ENCODE data around the gene SLC4A8.

The SLC4A8 gene

GRCh38 chr12:51397670-51398069, 27.0 kb upstream of the SLC4A8 start (continued):
- no peak for TF ChIP-seq ARNTL (CRISPR knock-in tag; IDR thresholded peaks at IDR 0.05; ENCODE audit: borderline replicate concordance, low read depth)
- no peak for TF ChIP-seq CSDC2 (CRISPR knock-in tag; IDR thresholded peaks at IDR 0.05)
- no peak for TF ChIP-seq GLIS3 (CRISPR knock-in tag; IDR thresholded peaks at IDR 0.05)

DNA sequence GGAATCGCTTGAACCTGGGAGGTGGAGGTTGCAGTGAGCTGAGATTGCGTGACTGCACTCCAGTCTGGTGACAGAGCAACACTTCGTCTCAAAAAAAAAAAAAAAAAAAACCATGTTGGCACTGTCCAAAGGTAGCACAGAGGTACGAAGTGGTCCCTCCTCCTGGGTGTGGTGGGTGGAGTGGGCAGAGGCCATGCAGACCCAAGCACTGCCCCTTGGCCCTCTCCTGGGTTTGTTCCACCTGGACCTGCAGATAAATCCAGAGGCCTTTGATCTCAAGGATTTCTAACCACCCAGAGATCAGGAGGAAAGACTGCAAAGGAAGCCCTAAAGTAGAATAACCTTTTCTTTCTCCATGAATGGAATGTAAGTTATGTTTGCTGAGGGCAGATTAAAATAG, 24.7 kb upstream of the SLC4A8 start:
- TF ChIP-seq, protein P1, sequence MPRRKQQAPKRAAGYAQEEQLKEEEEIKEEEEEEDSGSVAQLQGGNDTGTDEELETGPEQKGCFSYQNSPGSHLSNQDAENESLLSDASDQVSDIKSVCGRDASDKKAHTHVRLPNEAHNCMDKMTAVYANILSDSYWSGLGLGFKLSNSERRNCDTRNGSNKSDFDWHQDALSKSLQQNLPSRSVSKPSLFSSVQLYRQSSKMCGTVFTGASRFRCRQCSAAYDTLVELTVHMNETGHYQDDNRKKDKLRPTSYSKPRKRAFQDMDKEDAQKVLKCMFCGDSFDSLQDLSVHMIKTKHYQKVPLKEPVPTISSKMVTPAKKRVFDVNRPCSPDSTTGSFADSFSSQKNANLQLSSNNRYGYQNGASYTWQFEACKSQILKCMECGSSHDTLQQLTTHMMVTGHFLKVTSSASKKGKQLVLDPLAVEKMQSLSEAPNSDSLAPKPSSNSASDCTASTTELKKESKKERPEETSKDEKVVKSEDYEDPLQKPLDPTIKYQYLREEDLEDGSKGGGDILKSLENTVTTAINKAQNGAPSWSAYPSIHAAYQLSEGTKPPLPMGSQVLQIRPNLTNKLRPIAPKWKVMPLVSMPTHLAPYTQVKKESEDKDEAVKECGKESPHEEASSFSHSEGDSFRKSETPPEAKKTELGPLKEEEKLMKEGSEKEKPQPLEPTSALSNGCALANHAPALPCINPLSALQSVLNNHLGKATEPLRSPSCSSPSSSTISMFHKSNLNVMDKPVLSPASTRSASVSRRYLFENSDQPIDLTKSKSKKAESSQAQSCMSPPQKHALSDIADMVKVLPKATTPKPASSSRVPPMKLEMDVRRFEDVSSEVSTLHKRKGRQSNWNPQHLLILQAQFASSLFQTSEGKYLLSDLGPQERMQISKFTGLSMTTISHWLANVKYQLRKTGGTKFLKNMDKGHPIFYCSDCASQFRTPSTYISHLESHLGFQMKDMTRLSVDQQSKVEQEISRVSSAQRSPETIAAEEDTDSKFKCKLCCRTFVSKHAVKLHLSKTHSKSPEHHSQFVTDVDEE (CRISPR knock-in tag; IDR thresholded peaks at IDR 0.05) = no peak
- no peak for ATAC-seq

DNA sequence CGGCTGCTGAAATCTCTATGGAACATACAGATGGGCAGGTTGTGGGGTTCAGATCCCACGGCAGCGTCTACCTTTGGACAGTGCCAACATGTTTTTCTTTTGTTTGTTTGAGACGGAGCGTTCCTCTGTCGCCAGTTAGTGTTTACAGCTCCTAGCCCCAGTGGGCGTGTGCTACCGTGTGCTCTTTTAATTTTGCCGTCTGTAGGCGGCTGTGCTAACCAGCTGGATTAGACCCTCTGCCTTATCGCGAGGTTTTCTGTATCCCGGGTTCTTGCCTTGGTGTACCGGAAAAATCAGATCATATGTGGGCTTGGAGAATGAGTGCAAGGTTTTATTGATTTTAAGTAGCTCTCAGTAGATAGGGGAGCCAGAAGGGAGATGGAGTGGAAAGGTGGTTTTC, 23.6 kb upstream of the SLC4A8 start:
- TF ChIP-seq ZNF70 (CRISPR knock-in tag; IDR thresholded peaks at IDR 0.05) (no peak), SNAI2 (CRISPR knock-in tag; IDR thresholded peaks at IDR 0.05) (no peak), ISL1 (CRISPR knock-in tag; IDR thresholded peaks at IDR 0.05) (no peak), CSDC2 (CRISPR knock-in tag; IDR thresholded peaks at IDR 0.05) (no peak), ZNF8 (CRISPR knock-in tag; IDR thresholded peaks at IDR 0.05) (no peak), PPARA (CRISPR knock-in tag; IDR thresholded peaks at IDR 0.05; ENCODE audit: borderline replicate concordance) (no peak), ZFP30 (CRISPR knock-in tag; IDR thresholded peaks at IDR 0.05) (no peak), BACH2 (CRISPR knock-in tag; IDR thresholded peaks at IDR 0.05; ENCODE audit: borderline replicate concordance) (no peak), TOX (CRISPR knock-in tag; IDR thresholded peaks at IDR 0.05; ENCODE audit: borderline replicate concordance) (no peak), ARNTL (CRISPR knock-in tag; IDR thresholded peaks at IDR 0.05; ENCODE audit: borderline replicate concordance, low read depth) (no peak)
- TF ChIP-seq, protein P2, sequence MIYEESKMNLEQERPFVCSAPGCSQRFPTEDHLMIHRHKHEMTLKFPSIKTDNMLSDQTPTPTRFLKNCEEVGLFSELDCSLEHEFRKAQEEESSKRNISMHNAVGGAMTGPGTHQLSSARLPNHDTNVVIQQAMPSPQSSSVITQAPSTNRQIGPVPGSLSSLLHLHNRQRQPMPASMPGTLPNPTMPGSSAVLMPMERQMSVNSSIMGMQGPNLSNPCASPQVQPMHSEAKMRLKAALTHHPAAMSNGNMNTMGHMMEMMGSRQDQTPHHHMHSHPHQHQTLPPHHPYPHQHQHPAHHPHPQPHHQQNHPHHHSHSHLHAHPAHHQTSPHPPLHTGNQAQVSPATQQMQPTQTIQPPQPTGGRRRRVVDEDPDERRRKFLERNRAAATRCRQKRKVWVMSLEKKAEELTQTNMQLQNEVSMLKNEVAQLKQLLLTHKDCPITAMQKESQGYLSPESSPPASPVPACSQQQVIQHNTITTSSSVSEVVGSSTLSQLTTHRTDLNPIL (CRISPR knock-in tag; IDR thresholded peaks at IDR 0.05; ENCODE audit: low read depth) = no peak
- no peak for ATAC-seq

DNA sequence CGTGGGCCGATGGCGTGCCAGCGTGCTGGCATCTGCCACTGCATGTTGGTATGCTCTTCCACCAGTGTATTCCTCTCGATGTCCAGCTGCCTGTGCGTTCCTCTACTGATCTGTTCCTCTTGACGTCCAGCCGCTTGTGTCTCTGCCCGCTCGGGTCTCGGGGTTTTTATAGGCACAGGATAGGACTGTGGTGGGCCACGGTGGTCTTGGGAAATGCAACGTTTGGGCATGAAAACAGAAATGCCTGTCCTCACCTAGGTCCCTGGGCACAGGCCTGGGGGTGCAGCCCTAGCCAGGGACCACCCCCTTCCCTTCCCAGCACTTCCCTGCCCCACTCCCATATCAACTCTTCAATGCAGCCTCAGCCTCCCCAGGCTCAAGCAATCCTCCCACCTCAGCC, 23.1 kb upstream of the SLC4A8 start:
- no peak for ATAC-seq
- TF ChIP-seq ESRRG (CRISPR knock-in tag; IDR thresholded peaks at IDR 0.05) (no peak), BACH2 (CRISPR knock-in tag; IDR thresholded peaks at IDR 0.05; ENCODE audit: borderline replicate concordance) (no peak), ZNF8 (CRISPR knock-in tag; IDR thresholded peaks at IDR 0.05) (no peak)

DNA sequence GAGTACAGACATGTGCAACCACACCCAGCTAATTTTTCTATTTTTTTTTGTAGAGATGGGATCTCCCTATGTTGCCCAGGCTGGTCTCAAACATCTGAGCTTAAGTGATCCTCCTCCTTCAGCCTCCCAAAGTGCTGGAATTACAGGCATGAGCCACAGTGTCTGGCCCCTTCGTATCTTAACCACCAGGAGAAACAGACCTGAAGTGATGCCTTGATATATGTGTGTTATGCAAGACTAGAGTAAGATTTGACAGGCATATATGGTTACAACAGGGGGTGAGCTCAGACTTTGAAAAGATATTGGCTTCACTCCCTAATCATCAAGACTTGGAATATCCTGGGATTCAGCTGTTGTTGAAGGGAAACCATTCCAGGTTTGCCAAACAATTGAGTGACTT, 22.7 kb upstream of the SLC4A8 start:
- TF ChIP-seq ISL1 (CRISPR knock-in tag; IDR thresholded peaks at IDR 0.05) (no peak), ZNF70 (CRISPR knock-in tag; IDR thresholded peaks at IDR 0.05) (no peak)
- ATAC-seq = no peak

GRCh38 chr12:51403159-51403558, 21.5 kb upstream of the SLC4A8 start:
- no peak for ATAC-seq
- no peak for TF ChIP-seq OSR1 (CRISPR knock-in tag; IDR thresholded peaks at IDR 0.05)
- TF ChIP-seq ZFP30 (CRISPR knock-in tag; IDR thresholded peaks at IDR 0.05) = no peak
- TF ChIP-seq PPARA (CRISPR knock-in tag; IDR thresholded peaks at IDR 0.05; ENCODE audit: borderline replicate concordance) = no peak
- no peak for TF ChIP-seq ARNTL (CRISPR knock-in tag; IDR thresholded peaks at IDR 0.05; ENCODE audit: borderline replicate concordance, low read depth)
- no peak for TF ChIP-seq POU6F1 (CRISPR knock-in tag; IDR thresholded peaks at IDR 0.05; ENCODE audit: borderline replicate concordance, low read depth)
- no peak for TF ChIP-seq BACH2 (CRISPR knock-in tag; IDR thresholded peaks at IDR 0.05; ENCODE audit: borderline replicate concordance)
- TF ChIP-seq CSRNP3 (CRISPR knock-in tag; IDR thresholded peaks at IDR 0.05) = no peak
- TF ChIP-seq CSDC2 (CRISPR knock-in tag; IDR thresholded peaks at IDR 0.05) = no peak
- TF ChIP-seq RARB (CRISPR knock-in tag; IDR thresholded peaks at IDR 0.05) = no peak
- TF ChIP-seq, protein P2 (CRISPR knock-in tag; IDR thresholded peaks at IDR 0.05; ENCODE audit: low read depth) = no peak
- no peak for TF ChIP-seq TCF4 (CRISPR knock-in tag; IDR thresholded peaks at IDR 0.05; ENCODE audit: borderline replicate concordance)
- TF ChIP-seq ISL1 (CRISPR knock-in tag; IDR thresholded peaks at IDR 0.05) = no peak
- no peak for TF ChIP-seq ZFP3 (CRISPR knock-in tag; IDR thresholded peaks at IDR 0.05)
- no peak for TF ChIP-seq SNAI2 (CRISPR knock-in tag; IDR thresholded peaks at IDR 0.05)
- no peak for TF ChIP-seq ZC3H10 (CRISPR knock-in tag; IDR thresholded peaks at IDR 0.05)
- TF ChIP-seq ZNF8 (CRISPR knock-in tag; IDR thresholded peaks at IDR 0.05) = no peak
- TF ChIP-seq, protein P1 (CRISPR knock-in tag; IDR thresholded peaks at IDR 0.05) = no peak
- TF ChIP-seq TOX (CRISPR knock-in tag; IDR thresholded peaks at IDR 0.05; ENCODE audit: borderline replicate concordance) = no peak
